Sigmoid colon (tissue), 7 donors: ENCODE results near the gene RHCG. TPM values are rescaled to one million over a fixed set of nuclear protein-coding genes. Genes with fewer than 3 reads are reported as not detected.

Experiments
- DNase-seq: peaks from one replicate; pipeline ENCODE4 v3.0.0-alpha.2; 2019
- H3K27ac ChIP-seq, 4 donors: fragments of 200-600 bp; sonication (generic); one replicate each; pipeline ENCODE4 v1.5.1; 2016 to 2019; ENCODE audit warnings: mild to moderate bottlenecking in 1 of 4
- H3K27me3 ChIP-seq, 3 donors: fragments of 200-600 bp; sonication (generic); one replicate each; pipeline ENCODE4 v1.5.1; 2019; ENCODE audit warnings: mild to moderate bottlenecking in 1 of 3
- H3K36me3 ChIP-seq, 4 donors: fragments of 200-600 bp; sonication (generic); one replicate each; pipeline ENCODE4 v1.5.1; 2016 to 2019
- H3K4me1 ChIP-seq, 4 donors: fragments of 200-600 bp; sonication (generic); one replicate each; pipeline ENCODE4 v1.5.1; 2017 to 2019
- H3K4me3 ChIP-seq, 4 donors: fragments of 200-600 bp; sonication (generic); one replicate each; pipeline ENCODE4 v1.5.1; 2017 to 2019; ENCODE audit warnings: mild to moderate bottlenecking in 2 of 4, moderate library complexity in 1 of 4
- H3K9me3 ChIP-seq, 4 donors: fragments of 200-600 bp in 3 of 4; sonication (generic) in 3 of 4; one replicate each; pipeline versions ENCODE4 v1.5.1 to v1.6.1; 2013 to 2019
- CTCF ChIP-seq, 4 experiments: fragments of 450-650 bp in 3 of 4; fragments of 200-600 bp in 1 of 4; IDR thresholded peaks; one replicate each; pipeline ENCODE4 v1.5.1; 2016 to 2019; ENCODE audit warnings: antibody characterized with exemption in 4 of 4, mild to moderate bottlenecking in 3 of 4, moderate library complexity in 2 of 4
- EP300 ChIP-seq, 4 donors: sonication (generic); formaldehyde crosslinking; IDR thresholded peaks; one replicate each; pipeline ENCODE4 v1.6.1; 2017; ENCODE audit warnings: antibody characterized with exemption in 4 of 4
- POLR2A ChIP-seq, 2 donors: fragments of 450-650 bp; IDR thresholded peaks; one replicate each; pipeline ENCODE4 v1.6.1; 2016; ENCODE audit warnings: antibody characterized with exemption in 2 of 2, mild to moderate bottlenecking in 2 of 2, moderate library complexity in 2 of 2
- POLR2AphosphoS5 ChIP-seq, 4 donors: sonication (generic); formaldehyde crosslinking; IDR thresholded peaks; one replicate each; pipeline ENCODE4 v1.6.1; 2017; ENCODE audit warnings: antibody characterized with exemption in 4 of 4
- WGBS, 2 donors: extraction: QIAGEN DNeasy Blood & Tissue Kit; methylation state at CpG; one replicate each; pipeline ENCODE4 v1.1.7; 2013; 5-methylcytosine and 5-hydroxymethylcytosine counted together
- intact Hi-C: fragments of 100-400 bp; cut with DNase I; formaldehyde crosslinking; loops from one replicate; pipeline ENCODE4 v1.15.1; 2023
- polyA plus RNA-seq, 3 donors: library from polyadenylated mRNA; stranded (reverse); fragments of 200-250 nt; gene quantifications; one replicate each; pipeline ENCODE4 v1.2.3, GENCODE V29; 2013
- total RNA-seq, 4 donors: library from RNA; depleted of rRNA; stranded (reverse); fragments of >200 nt; gene quantifications; one replicate each; pipeline ENCODE4 v1.1.0, GENCODE V29; 2016
- donor health status: healthy with polysubstance abuse.
- donor health status: Bipolar disorder and iron deficiency.
- donor health status: healthy.

RHCG gene
- total and polyA plus RNA-seq, 7 donors: 0.47 to 3.0 TPM; not detected in 5

GRCh38 chr15:89463113-89463512, 33.3 kb downstream of the RHCG start:
- Histone ChIP-seq H3K36me3 (no peaks in the 10 kb centered on the region), H3K9me3 (no peaks in the 10 kb centered on the region), H3K4me3 (no peak overlapping the region), H3K27ac (no peak overlapping the region), H3K27me3 (no peaks in the 10 kb centered on the region), H3K4me1 (no peaks in the 10 kb centered on the region)
- 93% methylated on average over 8 of the region's 8 CpGs for WGBS, 2 donors
- DNase-seq: no peak
- TF ChIP-seq EP300 (IDR thresholded peaks at IDR 0.05) (no peak), POLR2AphosphoS5 (IDR thresholded peaks at IDR 0.05) (no peak), POLR2A (IDR thresholded peaks at IDR 0.05) (no peak), CTCF (IDR thresholded peaks at IDR 0.05) (no peak)
- intact Hi-C loops: no loop called here

- WGBS, 2 donors: 83% methylated on average over 9 of the region's 9 CpGs
- DNase-seq: no peak
- no peak for TF ChIP-seq CTCF (IDR thresholded peaks at IDR 0.05)
- no peak for TF ChIP-seq POLR2A (IDR thresholded peaks at IDR 0.05)
- no peak for TF ChIP-seq POLR2AphosphoS5 (IDR thresholded peaks at IDR 0.05)
- TF ChIP-seq EP300 (IDR thresholded peaks at IDR 0.05): no peak
- Histone ChIP-seq H3K4me3 (no peak overlapping the region), H3K9me3 (no peaks in the 10 kb centered on the region), H3K27me3 (no peaks in the 10 kb centered on the region), H3K36me3 (no peaks in the 10 kb centered on the region), H3K27ac (no peak overlapping the region), H3K4me1 (no peaks in the 10 kb centered on the region)
- intact Hi-C loops: no loop called here
These were observed 34.0 kb downstream of the RHCG start for GRCh38 chr15:89462198-89462912.

DNA sequence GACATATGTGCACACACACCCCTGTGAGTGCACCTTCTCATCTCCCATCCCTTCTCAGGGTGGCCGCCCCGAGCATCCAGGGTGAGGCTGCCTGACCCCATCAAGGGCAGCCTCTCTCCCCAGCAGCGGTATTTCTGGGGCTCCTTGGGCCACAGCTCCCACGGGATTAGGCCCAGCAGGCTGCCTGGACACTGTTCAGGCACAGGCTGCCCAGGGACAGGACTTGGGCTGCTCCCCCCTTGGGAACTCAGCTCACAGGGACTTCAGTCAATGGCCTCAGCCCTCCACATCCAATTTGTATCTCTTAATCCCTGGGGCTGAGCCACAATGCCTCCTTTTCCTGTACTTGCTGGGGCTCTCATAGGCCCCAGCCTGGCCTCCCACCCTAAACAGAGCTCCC, 35.0 kb downstream of the RHCG start:
- 83 to 86% methylated on average over 4 of the region's 4 CpGs for WGBS, 2 donors
- DNase-seq: no peak

GRCh38 chr15:89460048-89460447, 36.3 kb downstream of the RHCG start:
- intact Hi-C loops: no loop called here
- Histone ChIP-seq H3K4me1 (no peaks in the 10 kb centered on the region), H3K4me3 (no peak overlapping the region), H3K36me3 (no peaks in the 10 kb centered on the region), H3K9me3 (peaks cover 0 to 4% (median under 1%) of the 10 kb centered on the region in 4 donors), H3K27ac (no peak overlapping the region), H3K27me3 (no peaks in the 10 kb centered on the region)
- no peak for DNase-seq
- no peak for TF ChIP-seq CTCF (IDR thresholded peaks at IDR 0.05)
- TF ChIP-seq POLR2A (IDR thresholded peaks at IDR 0.05): no peak
- no peak for TF ChIP-seq EP300 (IDR thresholded peaks at IDR 0.05)
- no peak for TF ChIP-seq POLR2AphosphoS5 (IDR thresholded peaks at IDR 0.05)
- 66 to 73% methylated on average over 2 of the region's 2 CpGs for WGBS, 2 donors

More for the DNA sequence above, 35.0 kb downstream of the RHCG start:
- Histone ChIP-seq H3K4me3 (no peak overlapping the region), H3K27me3 (no peaks in the 10 kb centered on the region), H3K27ac (no peak overlapping the region), H3K4me1 (no peaks in the 10 kb centered on the region), H3K9me3 (peaks cover 0 to 4% (median under 1%) of the 10 kb centered on the region in 4 donors), H3K36me3 (no peaks in the 10 kb centered on the region)
- no peak for TF ChIP-seq CTCF (IDR thresholded peaks at IDR 0.05)
- TF ChIP-seq EP300 (IDR thresholded peaks at IDR 0.05): no peak
- no peak for TF ChIP-seq POLR2AphosphoS5 (IDR thresholded peaks at IDR 0.05)
- no peak for TF ChIP-seq POLR2A (IDR thresholded peaks at IDR 0.05)
- intact Hi-C loops: no loop called here
